GM21737 (cell line): ENCODE results near the gene DUSP23.

Source experiments
- ATAC-seq: cut with Tn5 transposase; IDR thresholded peaks from one replicate; pipeline ENCODE4 v1.9.1; 2021; ENCODE audit warnings: mild to moderate bottlenecking, moderate library complexity; ENCODE audit not compliant: unreplicated experiment

DUSP23 gene

DNA sequence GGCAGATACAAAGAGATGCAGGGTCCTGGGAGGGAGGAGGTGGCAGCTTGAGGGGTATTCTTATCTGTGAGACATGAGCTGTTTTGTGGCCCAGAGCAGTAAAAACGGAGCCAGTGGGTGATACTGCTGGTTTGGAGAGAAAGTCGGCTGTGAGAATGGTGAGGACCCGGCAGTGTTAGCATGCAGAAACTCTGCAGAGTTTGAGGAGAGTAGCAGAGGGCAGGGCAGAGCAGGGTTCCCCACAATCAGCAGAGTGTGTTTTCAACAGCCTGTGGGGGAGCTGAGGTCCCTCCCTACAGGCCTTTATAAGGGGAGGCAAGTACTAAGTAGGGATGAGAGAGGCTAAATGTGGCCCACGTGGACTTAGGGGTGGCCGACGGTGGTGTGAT, 46.3 kb downstream of the DUSP23 start:
- ATAC-seq: no peak

DNA sequence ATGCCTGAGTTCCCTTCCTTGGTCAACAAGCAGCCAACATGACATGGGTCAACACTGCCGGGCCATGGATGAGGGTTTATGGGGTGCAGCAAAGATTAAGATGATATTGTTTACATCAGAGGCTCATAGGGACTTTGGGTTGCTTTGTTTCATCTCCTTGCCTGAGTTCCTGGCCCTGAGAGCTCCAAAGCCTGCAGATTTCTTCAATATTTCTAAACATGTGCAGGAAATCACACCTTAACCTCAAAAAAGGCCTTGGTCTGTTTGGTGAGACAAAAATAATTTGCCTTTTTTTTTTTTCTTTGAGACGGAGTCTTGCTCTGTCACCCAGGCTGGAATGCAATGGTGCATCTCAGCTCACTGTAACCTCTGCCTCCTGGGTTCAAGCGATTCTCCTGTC, 46.8 kb downstream of the DUSP23 start:
- ATAC-seq: no peak

GRCh38 chr1:159828176-159828575, 47.4 kb downstream of the DUSP23 start:
- ATAC-seq: no peak

GRCh38 chr1:159828581-159829272, 48.0 kb downstream of the DUSP23 start:
- no peak for ATAC-seq

GRCh38 chr1:159829273-159829634, 48.5 kb downstream of the DUSP23 start:
- ATAC-seq: peak; percentile 80

GRCh38 chr1:159829822-159830465, 49.2 kb downstream of the DUSP23 start:
- no peak for ATAC-seq

DNA sequence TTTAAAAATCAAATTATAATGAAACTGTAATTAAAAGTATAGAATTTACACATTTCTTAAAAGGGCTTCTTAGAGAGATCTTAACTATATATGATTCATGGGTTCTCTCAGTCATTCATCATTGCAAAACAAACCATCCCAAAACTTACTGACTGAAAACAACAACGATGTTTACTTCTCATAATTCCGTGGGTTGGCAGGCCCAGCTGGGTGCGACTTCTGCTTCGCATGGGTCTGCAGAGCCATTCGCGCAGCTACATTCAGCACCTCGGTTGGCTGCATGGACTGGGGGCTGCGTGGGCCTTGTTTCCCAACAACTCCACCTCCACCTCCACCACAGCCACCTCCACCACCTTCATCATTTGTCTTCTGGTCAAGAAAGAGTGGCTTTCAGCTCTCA, 50.0 kb downstream of the DUSP23 start:
- ATAC-seq: no peak

- no peak for ATAC-seq
Measured at GRCh38 chr1:159831412-159832141, 50.8 kb downstream of the DUSP23 start.
